GM21619 (cell line): ENCODE results near the gene CHMP4A.

Experiments
- ATAC-seq: cut with Tn5 transposase; IDR thresholded peaks from one replicate; pipeline ENCODE4 v1.9.1; 2021; ENCODE audit not compliant: unreplicated experiment

CHMP4A gene

GRCh38 chr14:24179961-24180796 is 33.1 kb downstream of the CHMP4A start:
- no peak for ATAC-seq

- no peak for ATAC-seq
These were observed 33.9 kb downstream of the CHMP4A start for GRCh38 chr14:24179294-24179960.

- ATAC-seq = no peak
These were observed 34.7 kb downstream of the CHMP4A start for GRCh38 chr14:24178399-24179178.

GRCh38 chr14:24177891-24178290 is 35.4 kb downstream of the CHMP4A start:
- no peak for ATAC-seq

- no peak for ATAC-seq
These were observed 36.1 kb downstream of the CHMP4A start for GRCh38 chr14:24177041-24177825.

GRCh38 chr14:24176599-24176998 is 36.7 kb downstream of the CHMP4A start:
- no peak for ATAC-seq

- no peak for ATAC-seq
These were observed 40.4 kb downstream of the CHMP4A start for GRCh38 chr14:24172871-24173281.

- ATAC-seq = no peak
These were observed 40.9 kb downstream of the CHMP4A start for GRCh38 chr14:24172261-24172860.

- ATAC-seq = peak; percentile 86
These were observed 41.6 kb downstream of the CHMP4A start, which contains the start of gene REC8 for GRCh38 chr14:24171422-24172260. Gene REC8, plus strand, starts transcription at chr14:24172080. Its CDS starts 473 bp downstream, at chr14:24172553.

- ATAC-seq = no peak
These were observed 45.7 kb downstream of the CHMP4A start for GRCh38 chr14:24167469-24168114.

GRCh38 chr14:24165785-24166184 is 47.5 kb downstream of the CHMP4A start:
- no peak for ATAC-seq

- no peak for ATAC-seq
These were observed 48.7 kb downstream of the CHMP4A start for GRCh38 chr14:24164518-24164991.

GRCh38 chr14:24162093-24162492 is 51.2 kb downstream of the CHMP4A start:
- ATAC-seq = no peak

GRCh38 chr14:24160850-24161804 is 52.2 kb downstream of the CHMP4A start, which contains the start of gene IRF9:
Gene IRF9, plus strand, starts transcription at chr14:24161265. Its CDS starts 880 bp downstream, at chr14:24162145.
- peak; percentile 73 for ATAC-seq

- ATAC-seq = no peak
These were observed 52.8 kb downstream of the CHMP4A start for GRCh38 chr14:24160499-24160849.

- ATAC-seq = no peak
These were observed 53.4 kb downstream of the CHMP4A start for GRCh38 chr14:24159777-24160498.
